ENCODE data around the gene KCNJ14. TPM values are rescaled to one million over a fixed set of nuclear protein-coding genes. Genes with fewer than 3 reads are reported as not detected.

The KCNJ14 gene
- total and polyA plus RNA-seq, 2 of the 8 experiments (the other 6 are each of a cell fraction or from before 2014, with no cell fraction given): 0.45 to 0.89 TPM

GRCh38 chr19:48452289-48453190 lies 2.8 kb upstream of the KCNJ14 start (continued):
- no peak for TF ChIP-seq CTBP2 (IDR thresholded peaks at IDR 0.05; ENCODE audit: borderline replicate concordance, insufficient read depth, insufficient read length, low read length)
- no peak for TF ChIP-seq MAX (IDR thresholded peaks at IDR 0.05)
- TF ChIP-seq BACH1 (IDR thresholded peaks at IDR 0.05; ENCODE audit: low read length): no peak
- no peak for TF ChIP-seq RAD21 (IDR thresholded peaks at IDR 0.05 in 1 of 2, conservative IDR thresholded peaks at IDR 0.05 in 1 of 2; ENCODE audit: low read depth in 2 of 2, low read length in 2 of 2)
- TF ChIP-seq SP4 (IDR thresholded peaks at IDR 0.05; ENCODE audit: low read length): no peak
- no peak for TF ChIP-seq RXRA (IDR thresholded peaks at IDR 0.05; ENCODE audit: insufficient read depth, low read depth, low read length)
- no peak for TF ChIP-seq SIX5 (IDR thresholded peaks at IDR 0.05; ENCODE audit: low read depth, low read length)
- no peak for TF ChIP-seq KDM5A (IDR thresholded peaks at IDR 0.05; ENCODE audit: low read length)

All from H1 (cell line).